Amniotic epithelial cell (primary cell): ENCODE results near the gene SOX6.
A peak's percentile ranks its signal among the peaks of the same experiment; 100 is the strongest.
"Not testable (repeated sequence)": the region's sequence is repeated elsewhere in the genome, so short reads cannot be mapped to it uniquely, and the experiment has no call there.

Experiments
- DNase-seq: peaks from one replicate; pipeline ENCODE4 v3.0.0-alpha.2; 2010; ENCODE audit warnings: low read depth

Gene SOX6

DNA sequence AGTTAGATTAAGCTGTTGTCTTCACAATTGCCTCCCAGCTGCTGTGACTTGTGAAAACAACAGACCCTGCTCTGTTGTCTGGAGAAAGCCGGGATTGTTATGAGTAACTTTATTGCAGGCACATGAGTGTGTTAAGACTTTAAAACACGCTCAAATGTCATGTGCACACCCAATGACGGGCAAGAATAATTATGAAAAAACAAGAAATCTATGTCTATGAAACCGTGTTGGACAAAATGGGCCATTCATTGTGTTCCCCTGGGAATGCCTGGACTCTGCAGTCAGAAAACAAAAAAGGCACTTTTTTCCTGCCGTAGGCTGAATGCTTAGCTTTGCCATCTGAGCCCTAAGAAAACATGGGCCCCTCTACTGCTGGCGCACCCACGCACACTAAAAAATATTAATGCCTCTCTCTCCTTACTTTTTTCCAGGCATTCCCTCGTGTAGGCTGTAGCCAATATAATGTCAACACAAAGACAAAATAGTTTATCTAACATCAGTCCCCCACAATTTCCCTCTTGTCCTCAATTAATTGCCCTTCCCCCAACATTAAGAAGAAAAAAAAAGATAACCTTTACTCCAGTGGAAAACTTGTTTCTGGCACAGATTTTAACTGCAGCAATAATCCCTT is 207.9 kb downstream of the SOX6 start:
- DNase-seq, result peak; percentile 18

GRCh38 chr11:16146980-16147379 is 209.4 kb downstream of the SOX6 start:
- DNase-seq, result not testable (repeated sequence)

- DNase-seq, result not testable (repeated sequence)
Observed at GRCh38 chr11:16141614-16142013, 214.7 kb downstream of the SOX6 start.

DNA sequence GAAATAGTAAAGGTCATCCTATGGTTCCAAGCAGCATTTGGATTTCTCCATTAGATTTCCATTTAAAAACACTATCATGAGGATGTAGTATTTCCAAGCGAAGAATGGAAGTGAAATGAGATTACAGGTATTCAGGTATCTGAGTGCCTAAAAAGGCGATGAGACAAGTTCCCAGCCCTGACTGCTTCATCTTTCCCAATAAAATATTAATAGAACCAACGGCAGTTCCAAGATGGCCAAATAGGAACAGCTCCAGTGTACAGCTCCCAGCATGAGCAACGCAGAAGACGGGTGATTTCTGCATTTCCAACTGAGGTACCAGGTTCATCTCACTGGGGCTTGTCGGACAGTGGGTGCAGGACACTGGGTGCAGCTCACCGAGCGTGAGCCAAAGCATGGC is 215.2 kb downstream of the SOX6 start:
- DNase-seq, result not testable (repeated sequence)

- DNase-seq, result peak; percentile 47
Observed at GRCh38 chr11:16136792-16137390, 219.5 kb downstream of the SOX6 start.

DNA sequence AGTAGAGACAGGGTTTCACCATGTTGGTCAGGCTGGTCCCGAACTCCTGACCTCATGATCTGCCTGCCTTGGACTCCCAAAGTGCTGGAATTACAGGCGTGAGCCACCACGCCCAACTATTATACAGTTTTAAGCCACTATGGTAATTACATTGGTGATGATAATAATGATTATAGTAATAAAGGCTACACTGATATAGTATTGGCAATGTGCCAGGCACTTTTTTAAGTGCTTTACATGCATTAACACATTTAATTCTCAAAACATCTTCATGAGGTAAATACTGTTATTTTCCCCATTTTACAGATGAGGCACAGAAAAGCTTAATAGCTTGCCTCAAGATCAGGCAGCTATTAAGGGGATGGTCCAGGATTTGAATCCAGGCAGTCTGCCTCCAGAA is 222.5 kb downstream of the SOX6 start:
- no peak for DNase-seq

- no peak for DNase-seq
Observed at GRCh38 chr11:16127732-16128131, 228.6 kb downstream of the SOX6 start.

GRCh38 chr11:16126362-16126761 is 230.0 kb downstream of the SOX6 start:
- DNase-seq, result no peak

GRCh38 chr11:16125796-16126195 is 230.6 kb downstream of the SOX6 start:
- DNase-seq, result no peak

- no peak for DNase-seq
Observed at GRCh38 chr11:16124390-16124789, 232.0 kb downstream of the SOX6 start.

- DNase-seq, result no peak
Observed at GRCh38 chr11:16121853-16122252, 234.5 kb downstream of the SOX6 start.

DNA sequence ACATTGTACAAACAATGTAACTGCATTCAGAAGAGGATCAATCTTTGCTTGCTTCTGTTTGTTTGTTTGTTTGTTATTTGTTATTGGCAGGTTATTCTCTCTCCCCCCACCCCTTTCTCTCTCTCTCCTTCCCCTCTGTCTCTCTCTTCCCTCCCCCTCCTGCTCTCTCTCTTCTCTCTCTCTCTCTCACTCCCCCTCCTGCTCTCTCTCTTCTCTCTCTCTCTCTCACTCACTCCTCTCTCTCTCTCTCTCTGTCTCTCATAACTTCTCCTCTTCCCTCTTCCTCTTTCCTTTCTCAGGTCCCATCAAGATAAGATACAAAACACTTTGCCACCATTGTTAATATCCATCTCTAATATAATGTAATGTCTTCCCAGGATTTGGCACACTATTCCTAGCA is 236.3 kb downstream of the SOX6 start:
- DNase-seq, result no peak

DNA sequence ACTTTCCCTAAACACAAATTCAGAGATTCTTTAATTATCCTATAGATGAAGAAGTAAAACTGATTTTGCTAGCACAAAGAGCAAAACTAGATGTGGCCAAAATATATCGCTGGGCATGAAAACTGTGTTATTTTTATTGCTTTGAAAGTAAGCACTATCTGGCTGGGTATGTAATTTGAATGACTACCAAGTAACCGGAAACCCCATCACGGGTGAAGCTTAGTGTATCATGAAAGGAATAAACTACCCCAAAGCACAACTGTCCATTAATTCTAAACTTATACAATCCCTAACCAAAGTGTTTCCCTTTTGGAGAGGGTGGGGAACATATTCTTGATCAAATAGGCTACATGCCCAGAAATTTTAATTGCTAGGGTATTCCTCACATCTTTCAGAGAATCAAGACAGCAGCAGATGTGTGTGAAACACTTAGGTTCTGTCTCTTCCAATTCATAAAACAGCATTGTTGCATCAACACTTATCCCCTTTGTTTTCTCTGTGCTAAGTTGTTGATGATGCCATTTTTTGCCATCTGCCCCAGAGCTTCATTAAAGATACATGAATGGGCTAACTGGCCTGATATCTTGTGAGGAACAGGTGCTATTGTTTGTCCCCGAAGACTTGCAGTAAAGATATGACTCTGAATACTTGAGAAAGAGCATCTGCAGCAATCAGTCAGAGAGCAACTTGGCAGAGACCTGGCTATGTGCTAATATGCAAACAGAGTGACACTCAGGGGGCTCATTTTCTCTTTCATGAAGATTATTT is 238.2 kb downstream of the SOX6 start:
- no peak for DNase-seq

DNA sequence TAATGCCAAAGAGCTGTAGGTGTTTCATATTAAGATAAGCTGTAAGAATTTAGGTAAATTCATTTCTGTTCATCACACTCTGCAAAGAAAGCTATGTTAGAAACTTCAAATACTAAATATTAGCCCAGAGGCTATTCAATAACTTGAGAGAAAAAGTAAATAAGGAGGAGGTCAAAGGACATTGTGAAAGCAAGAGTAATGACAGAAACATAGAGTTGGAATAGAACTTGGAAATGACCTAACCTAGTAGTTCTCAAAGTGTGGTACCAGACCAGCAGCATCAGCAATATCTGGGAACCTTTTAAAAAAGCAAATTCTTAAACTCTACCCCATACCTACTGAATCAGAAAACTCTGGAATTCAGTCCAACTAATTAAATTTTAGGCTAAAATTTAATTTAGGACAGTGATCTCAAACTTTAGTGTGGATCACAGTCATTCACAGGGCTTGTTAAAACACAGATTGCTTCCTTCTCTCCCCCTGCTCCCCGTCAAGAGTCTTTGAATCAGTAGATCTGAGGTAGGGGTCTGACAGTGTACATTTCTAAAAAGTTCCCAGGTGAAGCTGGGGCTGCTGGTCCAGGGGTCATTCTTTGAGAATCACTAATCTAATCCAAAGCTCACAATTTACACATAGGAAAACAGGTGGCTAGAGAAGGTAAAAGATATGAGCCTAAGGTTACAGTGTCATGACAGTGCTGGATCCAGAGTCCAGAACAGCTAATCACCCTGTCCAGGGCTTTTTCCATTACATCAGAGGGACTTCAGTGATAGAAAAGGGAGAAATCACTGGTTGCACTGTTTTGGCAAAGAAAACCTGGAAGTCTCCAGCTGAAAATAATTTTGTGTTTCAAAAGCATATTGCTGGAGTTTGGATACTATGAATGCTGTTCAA is 241.1 kb downstream of the SOX6 start:
- DNase-seq, result no peak

DNA sequence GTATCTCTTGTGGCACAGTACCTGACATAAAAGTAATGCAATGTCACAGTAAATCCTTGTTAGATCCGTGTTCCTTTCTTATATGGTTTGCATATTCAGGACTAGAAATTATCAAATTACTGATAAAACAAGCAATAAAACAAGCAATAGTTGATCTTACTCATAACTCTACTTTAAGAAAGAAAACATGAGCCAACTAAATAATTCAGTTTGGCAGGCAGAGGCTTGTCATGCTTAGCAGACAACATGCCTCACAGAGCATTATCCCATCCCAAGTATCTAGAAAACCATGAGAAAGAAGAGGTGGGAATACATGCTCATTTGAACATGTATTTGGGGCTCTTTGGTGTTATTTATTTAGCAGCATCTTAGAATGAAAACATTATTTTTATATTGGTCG is 241.9 kb downstream of the SOX6 start:
- DNase-seq, result no peak

DNA sequence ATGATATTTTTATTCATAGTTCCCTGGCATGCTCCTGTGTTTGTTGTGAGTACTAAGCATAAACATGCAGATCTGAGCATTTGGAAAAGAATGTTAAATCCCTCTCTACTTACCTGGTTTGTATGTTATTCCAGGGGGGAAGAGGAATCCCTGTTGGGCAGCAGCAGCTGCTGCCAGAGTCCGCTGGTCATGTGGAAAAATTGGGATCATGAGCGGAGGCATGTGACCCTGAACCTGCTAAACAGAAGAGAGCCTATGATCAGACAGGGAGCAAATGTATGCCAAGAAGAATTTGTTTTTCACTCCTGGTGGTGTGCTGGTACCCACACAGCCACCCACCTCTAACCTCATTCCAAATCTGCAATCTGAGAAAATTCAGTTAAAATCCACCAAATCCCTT is 244.7 kb downstream of the SOX6 start:
- DNase-seq, result no peak

DNA sequence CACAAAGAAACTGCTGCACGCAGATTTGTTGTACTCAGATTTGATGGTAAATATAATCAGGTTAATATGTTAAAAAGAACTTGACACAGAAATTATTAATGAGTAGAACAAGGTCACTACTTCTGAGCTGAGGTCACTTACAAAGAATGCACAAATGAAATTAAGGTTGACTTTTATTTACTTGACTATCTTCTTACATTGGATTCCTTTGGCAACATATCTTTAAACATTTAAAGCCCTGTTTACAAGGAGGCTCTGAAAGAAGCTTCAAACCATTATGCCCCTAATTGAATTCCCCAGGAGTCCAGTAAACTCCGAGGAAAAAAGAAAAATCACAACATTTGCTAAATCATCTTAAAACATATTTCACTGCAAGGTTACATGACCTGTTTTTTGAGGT is 245.5 kb downstream of the SOX6 start:
- DNase-seq, result no peak

DNA sequence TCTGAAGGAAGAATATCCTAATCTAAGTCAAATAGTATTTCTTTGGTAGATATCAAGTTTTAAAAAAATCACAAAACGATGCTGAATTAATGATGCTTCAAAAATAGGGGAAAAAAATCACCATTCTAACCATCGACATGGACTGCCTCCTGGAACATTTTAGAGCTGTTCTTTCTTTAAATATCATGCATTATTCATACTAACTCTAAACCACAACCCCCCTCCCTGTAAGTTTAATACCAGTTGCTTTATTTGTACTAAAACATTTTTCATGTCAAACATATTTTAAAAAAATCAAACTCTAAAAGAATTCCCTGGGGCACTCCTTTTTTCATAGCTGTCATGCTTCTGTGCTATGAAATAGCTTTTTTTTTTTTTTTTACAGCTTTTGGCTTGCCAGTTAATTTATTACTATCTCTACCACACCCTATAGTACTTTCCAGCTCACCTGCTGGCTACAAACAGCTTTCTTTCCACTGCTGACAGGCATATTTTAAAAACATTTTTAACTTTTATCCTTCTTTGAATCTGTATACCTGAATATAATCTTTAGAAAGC is 256.9 kb downstream of the SOX6 start:
- no peak for DNase-seq

- DNase-seq, result peak; percentile 5
Observed at GRCh38 chr11:16098526-16099205, 257.7 kb downstream of the SOX6 start.

GRCh38 chr11:16097543-16097942 is 258.8 kb downstream of the SOX6 start:
- no peak for DNase-seq

GRCh38 chr11:16096336-16096735 is 260.0 kb downstream of the SOX6 start:
- DNase-seq, result peak; percentile 27
